Nephron (organoid): ENCODE data around the gene MRPS2.
"Not testable (repeated sequence)": the region's sequence is repeated elsewhere in the genome, so short reads cannot be mapped to it uniquely, and the experiment has no call there.

Experiments
- H3K27ac Mint-ChIP-seq, 3 experiments: 2 replicates each; pipeline ENCODE4 v1.8.0; 2020; ENCODE audit warnings: mixed read lengths in 3 of 3, mild to moderate bottlenecking in 2 of 3, moderate library complexity in 1 of 3
- H3K27me3 Mint-ChIP-seq: 2 replicates; pipeline ENCODE4 v1.8.0; 2021; ENCODE audit warnings: low read depth, mild to moderate bottlenecking, moderate library complexity, mixed read lengths
- H3K36me3 Mint-ChIP-seq: 2 replicates; pipeline ENCODE4 v1.8.0; 2020; ENCODE audit warnings: low read depth, mixed read lengths
- H3K4me1 Mint-ChIP-seq: 2 replicates; pipeline ENCODE4 v1.8.0; 2020; ENCODE audit warnings: mixed read lengths
- H3K4me3 Mint-ChIP-seq, 3 experiments: 2 replicates each; pipeline ENCODE4 v1.8.0; 2020; ENCODE audit warnings: mild to moderate bottlenecking in 3 of 3, mixed read lengths in 3 of 3, moderate library complexity in 2 of 3
- H3K9me3 Mint-ChIP-seq: 2 replicates; pipeline ENCODE4 v1.8.0; 2020; ENCODE audit warnings: mixed read lengths
- TF ChIP-seq, protein P1 (sequence below), 3 experiments: fragments of 200-600 bp; sonication (generic); IDR thresholded peaks; one replicate each; pipeline ENCODE4 v1.5.0; 2021; ENCODE audit warnings: antibody characterized with exemption in 3 of 3; ENCODE audit not compliant: unreplicated experiment in 3 of 3

Gene MRPS2

DNA sequence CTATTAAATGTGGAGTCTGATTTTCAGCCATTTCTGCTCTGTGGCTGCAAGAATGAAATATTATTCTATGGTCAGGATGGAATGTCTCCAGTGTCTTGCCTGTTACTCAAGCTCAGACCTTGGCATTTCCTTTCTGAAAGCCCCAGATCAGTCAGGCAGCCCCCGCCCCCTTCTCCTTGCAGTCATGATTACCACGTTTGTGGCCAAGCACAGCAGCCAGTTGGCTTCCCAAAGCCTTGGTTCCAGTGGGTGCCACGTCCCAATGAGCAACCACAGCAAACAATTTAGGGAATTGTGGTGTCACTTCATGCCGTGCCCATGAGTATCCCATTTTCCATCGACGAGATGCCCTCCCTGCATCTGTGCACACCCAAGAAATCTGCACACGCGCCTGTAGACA lies 35.7 kb downstream of the MRPS2 start:
- Mint-ChIP-seq H3K27ac (no peak overlapping the region), H3K4me3 (no peak overlapping the region), H3K4me1 (no peaks in the 10 kb centered on the region), H3K9me3 (no peaks in the 10 kb centered on the region), H3K36me3 (no peaks in the 10 kb centered on the region), H3K27me3 (peaks cover 54% of the 10 kb centered on the region)
- TF ChIP-seq, protein P1, sequence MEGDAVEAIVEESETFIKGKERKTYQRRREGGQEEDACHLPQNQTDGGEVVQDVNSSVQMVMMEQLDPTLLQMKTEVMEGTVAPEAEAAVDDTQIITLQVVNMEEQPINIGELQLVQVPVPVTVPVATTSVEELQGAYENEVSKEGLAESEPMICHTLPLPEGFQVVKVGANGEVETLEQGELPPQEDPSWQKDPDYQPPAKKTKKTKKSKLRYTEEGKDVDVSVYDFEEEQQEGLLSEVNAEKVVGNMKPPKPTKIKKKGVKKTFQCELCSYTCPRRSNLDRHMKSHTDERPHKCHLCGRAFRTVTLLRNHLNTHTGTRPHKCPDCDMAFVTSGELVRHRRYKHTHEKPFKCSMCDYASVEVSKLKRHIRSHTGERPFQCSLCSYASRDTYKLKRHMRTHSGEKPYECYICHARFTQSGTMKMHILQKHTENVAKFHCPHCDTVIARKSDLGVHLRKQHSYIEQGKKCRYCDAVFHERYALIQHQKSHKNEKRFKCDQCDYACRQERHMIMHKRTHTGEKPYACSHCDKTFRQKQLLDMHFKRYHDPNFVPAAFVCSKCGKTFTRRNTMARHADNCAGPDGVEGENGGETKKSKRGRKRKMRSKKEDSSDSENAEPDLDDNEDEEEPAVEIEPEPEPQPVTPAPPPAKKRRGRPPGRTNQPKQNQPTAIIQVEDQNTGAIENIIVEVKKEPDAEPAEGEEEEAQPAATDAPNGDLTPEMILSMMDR (IDR thresholded peaks at IDR 0.05; ENCODE audit: unreplicated experiment in 3 of 3) = no peak

DNA sequence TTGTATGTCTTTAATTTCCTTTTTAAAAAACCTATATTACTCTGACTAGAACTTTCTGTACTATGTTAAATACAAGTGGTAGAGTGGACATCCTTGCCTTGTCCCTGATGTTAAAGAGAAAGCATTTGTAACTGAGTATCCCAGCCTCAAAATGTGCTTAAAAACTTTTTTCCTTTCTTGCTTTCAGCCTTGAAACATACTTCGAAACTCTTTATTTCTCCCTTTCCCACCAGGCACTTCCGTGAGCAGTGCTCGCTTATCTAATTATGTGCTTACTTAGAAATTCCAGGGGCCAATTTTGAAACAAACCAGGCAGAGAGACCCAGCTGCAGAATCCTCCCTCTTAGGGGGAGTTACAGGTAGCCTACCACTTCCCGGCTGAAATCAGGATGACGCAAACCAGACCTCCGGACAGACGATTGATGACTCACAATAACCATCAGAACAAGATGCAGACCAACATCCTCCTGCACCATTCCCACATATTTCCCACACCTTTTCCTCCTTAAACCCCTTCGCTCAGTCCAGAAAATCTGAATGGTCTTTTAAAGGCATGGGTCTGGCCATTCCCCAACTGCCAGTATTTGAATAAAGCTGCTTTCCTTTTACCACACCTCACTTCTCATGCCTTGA lies 42.9 kb downstream of the MRPS2 start:
- not testable (repeated sequence) for H3K27ac Mint-ChIP-seq, H3K4me3 Mint-ChIP-seq, H3K36me3 Mint-ChIP-seq

DNA sequence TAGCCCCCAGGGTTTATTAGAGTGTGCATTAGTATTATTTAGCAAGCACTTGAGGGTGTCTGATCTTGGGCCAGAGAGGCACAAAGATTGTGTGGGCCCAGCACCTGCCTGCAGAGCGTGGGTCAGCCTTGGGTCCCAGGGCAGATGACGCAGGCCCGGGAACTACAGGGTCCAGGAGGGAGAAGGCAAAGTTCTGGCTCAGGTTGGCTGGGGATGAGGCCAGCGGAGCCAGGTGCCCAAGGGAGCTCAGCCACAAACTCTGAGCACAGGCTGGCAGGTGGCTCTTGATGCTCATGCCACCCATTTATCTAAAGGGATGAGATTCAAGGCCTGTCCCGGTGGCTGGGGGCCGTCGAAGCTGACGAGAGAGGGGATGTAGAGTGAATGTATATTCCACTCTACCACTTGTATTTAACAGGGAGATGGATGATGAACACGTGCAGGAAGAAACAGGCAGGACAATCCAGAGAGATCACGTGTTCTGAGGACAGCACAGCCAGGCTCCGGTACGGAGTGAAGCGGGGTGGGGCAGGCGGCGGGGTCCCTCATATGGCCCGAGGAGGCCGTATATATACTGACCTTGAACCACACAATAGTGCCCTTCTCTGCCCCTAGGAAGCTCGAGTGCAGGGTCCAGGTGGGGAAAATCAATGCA lies 44.6 kb downstream of the MRPS2 start:
- TF ChIP-seq, protein P1 (IDR thresholded peaks at IDR 0.05; ENCODE audit: unreplicated experiment in 3 of 3) = no peak
- no peaks in the 10 kb centered on the region for H3K36me3 Mint-ChIP-seq
- H3K9me3 Mint-ChIP-seq = no peaks in the 10 kb centered on the region
- H3K27ac Mint-ChIP-seq = no peak overlapping the region
- peaks cover 16% of the 10 kb centered on the region for H3K27me3 Mint-ChIP-seq
- no peak overlapping the region for H3K4me3 Mint-ChIP-seq
- no peaks in the 10 kb centered on the region for H3K4me1 Mint-ChIP-seq

More for the DNA sequence above, 42.9 kb downstream of the MRPS2 start:
- H3K9me3 Mint-ChIP-seq, H3K4me1 Mint-ChIP-seq: not testable (repeated sequence)
- peaks cover 25% of the 10 kb centered on the region for H3K27me3 Mint-ChIP-seq

DNA sequence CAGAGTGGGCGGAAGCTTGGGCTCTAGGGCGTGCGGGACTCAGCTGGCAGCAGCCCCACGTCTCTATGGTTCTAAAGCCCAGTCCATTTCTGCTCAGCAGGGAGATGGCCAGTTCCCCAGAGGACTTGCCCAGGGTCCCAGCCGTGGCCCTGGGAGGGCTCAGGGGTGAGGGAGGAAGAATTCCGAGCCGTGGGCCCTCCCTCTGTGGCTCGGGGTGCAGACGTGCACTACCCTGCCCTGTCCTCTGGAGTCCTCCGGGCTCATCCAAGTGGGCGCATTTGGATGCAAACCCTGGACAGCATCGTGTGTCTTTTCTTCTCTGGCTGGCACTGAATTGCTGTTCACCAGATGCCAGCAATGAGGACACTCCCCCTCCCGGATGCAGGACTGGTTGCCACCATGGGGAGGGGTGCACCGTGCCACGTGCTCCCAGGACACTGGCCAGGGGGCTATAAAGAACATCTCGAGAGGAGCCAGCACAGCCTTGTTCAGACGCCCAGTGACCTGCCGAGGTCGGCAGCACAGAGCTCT lies 45.2 kb downstream of the MRPS2 start, which contains the start of gene OBP2A:
TSS of gene OBP2A (plus strand) at position 481 of the 531 bp plus-strand sequence. CDS start 55 bp downstream, outside the sequence.
- H3K27me3 Mint-ChIP-seq = peaks cover 11% of the 10 kb centered on the region
- H3K4me1 Mint-ChIP-seq, H3K27ac Mint-ChIP-seq: not testable (repeated sequence)

DNA sequence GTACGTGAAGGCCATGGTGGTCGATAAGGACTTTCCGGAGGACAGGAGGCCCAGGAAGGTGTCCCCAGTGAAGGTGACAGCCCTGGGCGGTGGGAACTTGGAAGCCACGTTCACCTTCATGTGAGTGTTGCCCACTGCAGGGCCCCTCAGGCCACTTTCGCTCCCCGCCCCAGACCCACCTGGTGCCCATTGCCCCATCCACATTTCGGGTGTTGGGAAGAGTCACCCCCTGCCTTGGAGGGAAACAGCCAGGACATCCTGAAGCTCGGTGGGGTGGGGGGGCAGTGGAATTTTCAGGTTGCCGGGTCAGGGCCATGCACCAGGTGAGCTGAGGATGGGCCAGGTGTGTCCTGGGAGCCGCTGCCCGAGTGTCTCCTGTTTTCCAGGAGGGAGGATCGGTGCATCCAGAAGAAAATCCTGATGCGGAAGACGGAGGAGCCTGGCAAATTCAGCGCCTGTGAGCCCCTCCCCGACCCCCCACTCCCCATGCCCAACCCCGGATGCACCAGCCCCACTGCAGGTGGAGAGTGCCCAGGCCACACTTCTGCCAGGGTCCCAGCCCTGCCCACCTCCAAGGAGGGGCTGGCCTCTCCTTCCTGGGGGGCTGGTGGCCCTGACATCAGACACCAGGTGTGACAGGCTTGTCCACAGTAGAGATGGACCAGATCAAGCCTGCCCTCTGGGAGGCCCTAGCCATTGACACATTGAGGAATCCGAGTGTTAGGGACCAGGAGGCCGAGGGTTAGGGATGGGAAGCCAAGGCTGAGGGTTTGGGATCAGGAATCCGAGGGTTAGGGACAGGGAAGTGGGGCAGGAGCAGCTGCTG lies 46.5 kb downstream of the MRPS2 start:
- not testable (repeated sequence) for H3K27ac Mint-ChIP-seq, H3K36me3 Mint-ChIP-seq, H3K4me3 Mint-ChIP-seq, H3K9me3 Mint-ChIP-seq, H3K4me1 Mint-ChIP-seq
- H3K27me3 Mint-ChIP-seq = peaks cover 11% of the 10 kb centered on the region

More for the DNA sequence above, 45.2 kb downstream of the MRPS2 start, which contains the start of gene OBP2A:
- H3K4me3 Mint-ChIP-seq, H3K9me3 Mint-ChIP-seq, H3K36me3 Mint-ChIP-seq: not testable (repeated sequence)

DNA sequence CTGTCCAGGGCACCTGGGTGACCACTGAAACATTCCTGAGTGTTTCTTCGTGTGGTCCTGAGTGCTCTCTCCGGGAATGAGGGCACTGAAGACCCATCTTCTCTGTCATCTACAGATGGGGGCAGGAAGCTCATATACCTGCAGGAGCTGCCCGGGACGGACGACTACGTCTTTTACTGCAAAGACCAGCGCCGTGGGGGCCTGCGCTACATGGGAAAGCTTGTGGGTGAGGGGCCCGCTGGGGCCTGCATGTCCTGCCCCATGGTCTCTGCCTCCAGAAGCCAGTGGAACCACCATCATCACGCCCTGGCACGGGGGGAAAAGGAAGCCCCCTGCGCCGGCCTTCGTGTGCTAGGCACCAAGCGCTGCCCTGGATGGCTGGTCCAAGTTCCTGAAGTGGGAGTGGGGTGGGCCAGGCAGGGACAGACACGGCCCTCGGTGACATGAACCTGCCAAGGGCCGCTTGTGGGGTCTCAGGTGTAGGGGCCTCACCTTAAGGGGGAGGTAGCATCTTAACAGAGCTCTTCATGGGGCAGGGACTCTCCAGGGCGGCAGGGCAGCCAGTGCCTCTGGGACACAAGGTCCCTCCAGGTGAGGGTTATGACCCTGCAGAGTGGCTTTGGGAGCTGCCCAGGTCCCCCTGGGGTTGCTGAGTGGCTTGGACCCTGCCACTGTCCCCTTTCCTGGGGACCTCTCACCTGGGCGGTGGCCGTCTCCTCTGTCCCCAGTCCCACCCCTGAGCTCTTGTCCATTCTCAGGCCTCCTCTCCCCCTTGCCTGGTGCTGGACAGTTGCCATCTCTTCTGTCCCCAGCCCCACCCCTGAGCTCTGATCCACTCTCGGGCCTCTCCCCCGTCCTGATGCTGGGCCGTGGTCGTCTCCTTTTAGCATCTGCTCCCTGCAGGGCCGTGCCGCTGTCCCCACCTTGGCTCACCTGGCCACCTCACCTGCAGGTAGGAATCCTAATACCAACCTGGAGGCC lies 47.6 kb downstream of the MRPS2 start:
- peaks cover 11% of the 10 kb centered on the region for H3K27me3 Mint-ChIP-seq
- H3K27ac Mint-ChIP-seq = no peak overlapping the region
- no peak overlapping the region for H3K4me3 Mint-ChIP-seq
- no peaks in the 10 kb centered on the region for H3K9me3 Mint-ChIP-seq
- H3K36me3 Mint-ChIP-seq = no peaks in the 10 kb centered on the region
- TF ChIP-seq, protein P1 (IDR thresholded peaks at IDR 0.05; ENCODE audit: unreplicated experiment in 3 of 3) = no peak
- no peaks in the 10 kb centered on the region for H3K4me1 Mint-ChIP-seq

DNA sequence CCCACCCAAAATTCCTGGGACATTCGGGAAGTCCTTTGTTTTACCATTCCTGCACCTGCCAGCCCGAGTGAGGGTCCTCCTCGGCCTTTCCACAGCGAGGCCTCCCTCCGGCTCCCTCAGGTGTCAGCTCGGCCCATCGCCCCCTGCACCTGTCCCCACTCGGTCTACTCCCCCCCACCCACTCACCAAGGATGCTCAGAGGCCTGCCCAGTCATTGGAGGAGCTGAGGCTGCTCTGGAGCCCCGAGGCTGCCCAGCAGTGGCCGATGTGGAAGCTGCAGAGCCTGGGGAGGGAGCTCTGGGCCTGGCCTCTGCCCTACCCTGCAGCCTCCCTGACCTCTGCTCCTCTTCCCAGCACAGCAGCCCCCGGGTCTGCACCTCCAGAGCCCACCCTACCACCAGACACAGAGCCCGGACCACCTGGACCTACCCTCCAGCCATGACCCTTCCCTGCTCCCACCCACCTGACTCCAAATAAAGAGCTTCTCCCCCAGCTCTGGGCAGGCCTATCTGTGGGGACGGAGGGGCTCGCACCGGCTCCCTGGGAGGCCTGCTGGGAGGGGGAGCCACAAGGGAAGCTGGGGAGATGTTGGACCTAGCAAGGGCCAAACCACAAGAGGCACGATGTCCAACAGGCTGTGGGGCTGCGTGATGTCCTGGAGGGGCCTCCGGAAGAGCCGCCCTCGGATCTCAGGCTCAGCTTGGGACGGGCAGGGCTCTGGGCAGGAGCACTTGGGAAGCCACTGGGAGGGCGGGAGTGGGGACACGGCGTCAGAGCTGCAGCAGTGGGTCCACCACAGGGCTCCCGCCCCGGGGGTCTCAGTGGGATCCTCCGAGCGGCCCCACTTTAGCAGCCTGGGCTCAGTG lies 49.2 kb downstream of the MRPS2 start:
- not testable (repeated sequence) for H3K9me3 Mint-ChIP-seq, H3K36me3 Mint-ChIP-seq, H3K4me3 Mint-ChIP-seq

More for the DNA sequence above, 49.2 kb downstream of the MRPS2 start:
- not testable (repeated sequence) for H3K4me1 Mint-ChIP-seq, H3K27ac Mint-ChIP-seq, H3K27me3 Mint-ChIP-seq
